HCT116 (cell line): ENCODE measurements around the gene DCAF8L1. TPM values are rescaled to one million over a fixed set of nuclear protein-coding genes. Genes with fewer than 3 reads are reported as not detected.

Experiments used
- ATAC-seq: fragments of 200-7000 bp; cut with Tn5 transposase; 2 replicates; pipeline ENCODE4 v1.9.1; 2020; ENCODE audit warnings: mild to moderate bottlenecking, moderate library complexity
- BruUV-seq: library from RNA; stranded (reverse); fragments of 400-500 nt; replicated peaks from 2 replicates; lab custom pipeline; 2021; lab: Mats Ljungman, UMichigan
- CTCF ChIA-PET: fragments of 300-600 bp; sonication (Branson Sonifier 250); formaldehyde crosslinking; loops from one replicate; lab custom pipeline; 2021; ENCODE audit warnings: antibody characterized with exemption; lab: Charles Lee
- POLR2A ChIA-PET: fragments of 300-600, 350-600 bp; sonication (Branson Sonifier 250); formaldehyde crosslinking; loops from one replicate; lab custom pipeline; 2021; ENCODE audit warnings: antibody characterized with exemption; lab: Charles Lee
- RAD21 ChIA-PET, 2 experiments: fragments of 300-600 bp; sonication (Branson Sonifier 250); formaldehyde crosslinking; loops; one replicate each; lab custom pipeline; 2023; ENCODE audit warnings: low total read pairs in 2 of 2; ENCODE audit not compliant: uncharacterized antibody in 2 of 2, unreplicated experiment in 2 of 2, low non-redundant PET in 1 of 2; lab: Charles Lee
- DNase-seq: peaks from one replicate; pipeline ENCODE4 v3.0.0-alpha.2; 2010; ENCODE audit warnings: low read depth, low spot score
- H2AFZ ChIP-seq: fragments of 200-600 bp; shearing (Covaris generic), sonication (generic); 2 replicates; pipeline ENCODE4 v1.6.1; 2017; ENCODE audit warnings: low read depth, mixed run types, mixed read lengths, antibody characterized with exemption, low read length; ENCODE audit not compliant: poor library complexity, severe bottlenecking
- H3K27ac ChIP-seq: 2 replicates; pipeline ENCODE4 v1.5.1; 2012; ENCODE audit warnings: low read depth, low read length
- H3K27me3 ChIP-seq: fragments of 200-600 bp; sonication (generic); 2 replicates; pipeline ENCODE4 v1.6.1; 2016; ENCODE audit warnings: mixed run types, low read length, mixed read lengths; ENCODE audit not compliant: insufficient read depth
- H3K36me3 ChIP-seq, 2 experiments: fragments of 200-500 bp in 1 of 2; fragments of 200-600 bp in 1 of 2; sonication (Bioruptor generic) in 1 of 2; sonication (generic) in 1 of 2; 2 replicates each; pipeline versions ENCODE4 v1.5.1 to v1.6.1; 2014 to 2016; ENCODE audit warnings: low read length in 2 of 2, inconsistent platforms in 1 of 2, mixed read lengths in 1 of 2, mixed run types in 1 of 2; ENCODE audit not compliant: insufficient read depth in 2 of 2, control insufficient read depth in 1 of 2
- H3K4me1 ChIP-seq, 2 experiments: fragments of 200-600 bp in 1 of 2; sonication (generic) in 1 of 2; 2 replicates each; pipeline versions ENCODE4 v1.5.1 to v1.6.1; 2012 to 2017; ENCODE audit warnings: low read length in 2 of 2, inconsistent platforms in 1 of 2, mild to moderate bottlenecking in 1 of 2, mixed read lengths in 1 of 2, mixed run types in 1 of 2, moderate library complexity in 1 of 2; ENCODE audit not compliant: insufficient read depth in 2 of 2, control insufficient read depth in 1 of 2
- H3K4me2 ChIP-seq: fragments of 200-600 bp; sonication (generic); 2 replicates; pipeline ENCODE4 v1.6.1; 2017; ENCODE audit warnings: mixed run types, low read length, mixed read lengths
- H3K4me3 ChIP-seq, 2 experiments: fragments of 200-600 bp in 1 of 2; sonication (generic) in 1 of 2; replicated peaks in 1 of 2; 2 replicates each; pipeline ENCODE4 v1.5.1; 2011 to 2016; ENCODE audit warnings: low read length in 2 of 2, control low read depth in 1 of 2, low read depth in 1 of 2, mild to moderate bottlenecking in 1 of 2, mixed read lengths in 1 of 2, mixed run types in 1 of 2
- H3K79me2 ChIP-seq: fragments of 200-600 bp; sonication (generic); 2 replicates; pipeline ENCODE4 v1.6.1; 2017; ENCODE audit warnings: mild to moderate bottlenecking, mixed run types, low read length, moderate library complexity, mixed read lengths; ENCODE audit not compliant: insufficient read depth
- H3K9ac ChIP-seq: fragments of 200-600 bp; sonication (generic); 2 replicates; pipeline ENCODE4 v1.6.1; 2016; ENCODE audit warnings: low read length, mixed read lengths
- H3K9me2 ChIP-seq: fragments of 200-600 bp; sonication (generic), shearing (Covaris generic); 2 replicates; pipeline ENCODE4 v1.6.1; 2017; ENCODE audit warnings: mixed run types, mild to moderate bottlenecking, moderate library complexity; ENCODE audit not compliant: insufficient read depth
- H3K9me3 ChIP-seq, 2 experiments: fragments of 200-500 bp in 1 of 2; fragments of 200-600 bp in 1 of 2; sonication (Bioruptor generic) in 1 of 2; sonication (generic) in 1 of 2; 2 replicates each; pipeline ENCODE4 v1.6.1; 2014 to 2017; ENCODE audit warnings: low read length in 2 of 2, mixed read lengths in 2 of 2, inconsistent platforms in 1 of 2, low read depth in 1 of 2, mild to moderate bottlenecking in 1 of 2, mixed run types in 1 of 2, moderate library complexity in 1 of 2; ENCODE audit not compliant: control insufficient read depth in 1 of 2, insufficient read depth in 1 of 2
- H4K20me1 ChIP-seq: fragments of 200-600 bp; sonication (generic), shearing (Covaris generic); 2 replicates; pipeline ENCODE4 v1.6.1; 2017; ENCODE audit warnings: mixed run types, mild to moderate bottlenecking, moderate library complexity; ENCODE audit not compliant: insufficient read depth
- CBX3 ChIP-seq: IDR thresholded peaks from 2 replicates; pipeline ENCODE4 v1.6.1; 2012; ENCODE audit warnings: low read depth
- CEBPB ChIP-seq: IDR thresholded peaks from 2 replicates; pipeline ENCODE4 v1.6.1; 2012; ENCODE audit warnings: low read depth
- ELF1 ChIP-seq: IDR thresholded peaks from 2 replicates; pipeline ENCODE4 v1.6.1; 2012; ENCODE audit warnings: low read depth, borderline replicate concordance
- EZH2 ChIP-seq: fragments of 200-600 bp; sonication (generic); IDR thresholded peaks from 2 replicates; pipeline ENCODE4 v1.6.1; 2017; ENCODE audit warnings: antibody characterized with exemption, mixed run types
- EZH2phosphoT487 ChIP-seq: fragments of 200-600 bp; IDR thresholded peaks from 2 replicates; pipeline ENCODE4 v1.6.1; 2018; ENCODE audit warnings: antibody characterized with exemption, borderline replicate concordance
- FOSL1 ChIP-seq: IDR thresholded peaks from 2 replicates; pipeline ENCODE4 v1.6.1; 2012; ENCODE audit warnings: low read depth
- JUND ChIP-seq: IDR thresholded peaks from 2 replicates; pipeline ENCODE4 v1.6.1; 2012
- POLR2A ChIP-seq: IDR thresholded peaks from 2 replicates; pipeline ENCODE4 v1.7.0; 2011; ENCODE audit warnings: borderline replicate concordance; ENCODE audit not compliant: insufficient read depth, insufficient read length; ENCODE audit errors: extremely low read depth
- SRF ChIP-seq: IDR thresholded peaks from 2 replicates; pipeline ENCODE4 v1.6.1; 2012; ENCODE audit warnings: low read depth
- TCF7L2 ChIP-seq: IDR thresholded peaks from 2 replicates; pipeline ENCODE4 v1.7.0; 2011; ENCODE audit warnings: borderline replicate concordance, inconsistent platforms; ENCODE audit not compliant: insufficient read depth, insufficient read length; ENCODE audit errors: extremely low read depth
- intact Hi-C: fragments of 100-400 bp; cut with micrococcal nuclease; formaldehyde crosslinking; loops from 2 replicates; pipeline ENCODE4 v1.10.0; 2022
- total RNA-seq: library from RNA; stranded (reverse); gene quantifications from one replicate; pipeline ENCODE4 v1.2.1, GENCODE V29; 2021; ENCODE audit not compliant: unreplicated experiment
- TF ChIP-seq, protein P1 (sequence below): IDR thresholded peaks from 2 replicates; pipeline ENCODE4 v1.6.1; 2011; ENCODE audit warnings: mild to moderate bottlenecking, low read length, moderate library complexity; ENCODE audit not compliant: insufficient replicate concordance; ENCODE audit errors: extremely low read depth

Gene DCAF8L1
- total RNA-seq, 1 experiment from 2014 or later, result not detected

- Histone ChIP-seq H3K4me2 (no peak overlapping the region), H3K9ac (no peak overlapping the region), H4K20me1 (no peaks in the 10 kb centered on the region), H3K27ac (no peak overlapping the region), H3K4me3 (no peak overlapping the region), H3K27me3 (no peaks in the 10 kb centered on the region), H3K79me2 (no peaks in the 10 kb centered on the region), H3K36me3 (no peaks in the 10 kb centered on the region), H3K4me1 (no peaks in the 10 kb centered on the region; a peak in 1 of 4 replicates), H3K9me3 (no peaks in the 10 kb centered on the region), H2AFZ (no peak overlapping the region), H3K9me2 (no peaks in the 10 kb centered on the region)
- no peak for ATAC-seq
- CTCF ChIA-PET, result no interaction called here
- RAD21 ChIA-PET, result no interaction called here
- DNase-seq, result no peak
- POLR2A ChIA-PET, result no interaction called here
- intact Hi-C loops, result no loop called here
- TF ChIP-seq JUND, result no peak
- TF ChIP-seq CEBPB, result no peak
- no peak for TF ChIP-seq FOSL1
- no peak for TF ChIP-seq TCF7L2
- TF ChIP-seq EZH2phosphoT487, result no peak
- no peak for TF ChIP-seq ELF1
- no peak for TF ChIP-seq CBX3
- no peak for TF ChIP-seq SRF
- no peak for TF ChIP-seq POLR2A
- TF ChIP-seq, protein P1, sequence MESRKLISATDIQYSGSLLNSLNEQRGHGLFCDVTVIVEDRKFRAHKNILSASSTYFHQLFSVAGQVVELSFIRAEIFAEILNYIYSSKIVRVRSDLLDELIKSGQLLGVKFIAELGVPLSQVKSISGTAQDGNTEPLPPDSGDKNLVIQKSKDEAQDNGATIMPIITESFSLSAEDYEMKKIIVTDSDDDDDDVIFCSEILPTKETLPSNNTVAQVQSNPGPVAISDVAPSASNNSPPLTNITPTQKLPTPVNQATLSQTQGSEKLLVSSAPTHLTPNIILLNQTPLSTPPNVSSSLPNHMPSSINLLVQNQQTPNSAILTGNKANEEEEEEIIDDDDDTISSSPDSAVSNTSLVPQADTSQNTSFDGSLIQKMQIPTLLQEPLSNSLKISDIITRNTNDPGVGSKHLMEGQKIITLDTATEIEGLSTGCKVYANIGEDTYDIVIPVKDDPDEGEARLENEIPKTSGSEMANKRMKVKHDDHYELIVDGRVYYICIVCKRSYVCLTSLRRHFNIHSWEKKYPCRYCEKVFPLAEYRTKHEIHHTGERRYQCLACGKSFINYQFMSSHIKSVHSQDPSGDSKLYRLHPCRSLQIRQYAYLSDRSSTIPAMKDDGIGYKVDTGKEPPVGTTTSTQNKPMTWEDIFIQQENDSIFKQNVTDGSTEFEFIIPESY, result no peak
- TF ChIP-seq EZH2, result no peak
- no TSS peak for BruUV-seq
These were observed 12.4 kb downstream of the DCAF8L1 start for GRCh38 chrX:27968878-27969277.
